Right lobe of liver (tissue), 6 donors: ENCODE results near the gene ACTR1A. TPM values are rescaled to one million over a fixed set of nuclear protein-coding genes. Genes with fewer than 3 reads are reported as not detected.

Source experiments
- ATAC-seq, 4 donors: fragments of 200-7000 bp; cut with Tn5 transposase; one replicate each; pipeline ENCODE4 v1.9.1; 2020; ENCODE audit warnings: mild to moderate bottlenecking in 4 of 4, moderate library complexity in 4 of 4
- DNase-seq, 3 donors: peaks; one replicate each; pipeline ENCODE4 v3.0.0-alpha.2; 2020
- H3K27ac ChIP-seq, 3 donors: fragments of 200-600 bp; one replicate each; pipeline ENCODE4 v1.8.0; 2022
- H3K27me3 ChIP-seq, 2 donors: fragments of 200-600 bp; one replicate each; pipeline ENCODE4 v1.8.0; 2022
- H3K36me3 ChIP-seq, 4 donors: fragments of 200-600 bp; sonication (generic) in 1 of 4; one replicate each; pipeline versions ENCODE4 v1.5.1 to v1.8.0; 2017 to 2022; ENCODE audit warnings: control low read depth in 1 of 4
- H3K4me1 ChIP-seq, 4 donors: fragments of 200-600 bp; sonication (generic) in 1 of 4; one replicate each; pipeline versions ENCODE4 v1.5.1 to v1.8.0; 2017 to 2022; ENCODE audit warnings: control low read depth in 1 of 4
- H3K4me3 ChIP-seq, 3 donors: fragments of 200-600 bp; one replicate each; pipeline ENCODE4 v1.8.0; 2022
- H3K9me3 ChIP-seq, 4 donors: fragments of 200-600 bp; sonication (generic) in 1 of 4; one replicate each; pipeline versions ENCODE4 v1.5.1 to v1.8.0; 2017 to 2022; ENCODE audit warnings: control low read depth in 1 of 4
- CTCF ChIP-seq, 4 donors: fragments of 200-600 bp in 3 of 4; fragments of 450-650 bp in 1 of 4; IDR thresholded peaks; one replicate each; pipeline versions ENCODE4 v1.5.1 to v1.8.0; 2016 to 2022; ENCODE audit warnings: antibody characterized with exemption in 4 of 4, mild to moderate bottlenecking in 2 of 4
- POLR2A ChIP-seq: fragments of 450-650 bp; IDR thresholded peaks from one replicate; pipeline ENCODE4 v1.6.1; 2017; ENCODE audit warnings: antibody characterized with exemption, mild to moderate bottlenecking
- WGBS: methylation state at CpG from one replicate; pipeline ENCODE4 v1.1.6; 2018; ENCODE audit warnings: low coverage, low lambda C conversion rate; ENCODE audit not compliant: insufficient coverage; ENCODE audit errors: missing lambda C conversion rate; 5-methylcytosine and 5-hydroxymethylcytosine counted together
- intact Hi-C, 2 donors: fragments of 100-400 bp; cut with DNase I; formaldehyde crosslinking; loops; one replicate each; pipeline versions ENCODE4 v1.11.2 to v1.14.1; 2022
- microRNA counts: library from miRNA; unstranded; fragments of <30 nt; microRNA quantifications from one replicate; lab custom pipeline; 2016
- microRNA-seq, 2 donors: library from miRNA; unstranded; fragments of <30 nt; microRNA quantifications; one replicate each; pipeline ENCODE4, GENCODE V29; 2019 to 2020
- small RNA-seq, 2 experiments: library from RNA; depleted of rRNA; stranded (forward); fragments of <200 nt; gene quantifications; one replicate each; pipeline ENCODE3, GENCODE V24; 2016
- total RNA-seq, 6 experiments: library from RNA; depleted of rRNA in 2 of 6; stranded (reverse); fragments of >200 nt in 2 of 6; fragmentation: NEBNext Ultra II Directional in 3 of 6; extraction: Animal tissue kit (Norgen Biotek cat#: 25700) in 3 of 6; gene quantifications; one replicate each; pipeline versions ENCODE4 v1.1.0 to v1.2.4, GENCODE V29; 2016 to 2023
- donor health status: DM: no; HTN: yes; CAD: no.
- donor health status: DM: no; HTN: no; CAD: no.
- donor health status: DM: no; HTN: no; CAD: no.
- donor health status: DM: no; HTN: yes; CAD: no.
- donor health status: DM: no; HTN: yes; CAD: no.

Gene ACTR1A
- total RNA-seq, 6 experiments from 2014 or later, result 25.6 to 47.9 (median 31.3) TPM

DNA sequence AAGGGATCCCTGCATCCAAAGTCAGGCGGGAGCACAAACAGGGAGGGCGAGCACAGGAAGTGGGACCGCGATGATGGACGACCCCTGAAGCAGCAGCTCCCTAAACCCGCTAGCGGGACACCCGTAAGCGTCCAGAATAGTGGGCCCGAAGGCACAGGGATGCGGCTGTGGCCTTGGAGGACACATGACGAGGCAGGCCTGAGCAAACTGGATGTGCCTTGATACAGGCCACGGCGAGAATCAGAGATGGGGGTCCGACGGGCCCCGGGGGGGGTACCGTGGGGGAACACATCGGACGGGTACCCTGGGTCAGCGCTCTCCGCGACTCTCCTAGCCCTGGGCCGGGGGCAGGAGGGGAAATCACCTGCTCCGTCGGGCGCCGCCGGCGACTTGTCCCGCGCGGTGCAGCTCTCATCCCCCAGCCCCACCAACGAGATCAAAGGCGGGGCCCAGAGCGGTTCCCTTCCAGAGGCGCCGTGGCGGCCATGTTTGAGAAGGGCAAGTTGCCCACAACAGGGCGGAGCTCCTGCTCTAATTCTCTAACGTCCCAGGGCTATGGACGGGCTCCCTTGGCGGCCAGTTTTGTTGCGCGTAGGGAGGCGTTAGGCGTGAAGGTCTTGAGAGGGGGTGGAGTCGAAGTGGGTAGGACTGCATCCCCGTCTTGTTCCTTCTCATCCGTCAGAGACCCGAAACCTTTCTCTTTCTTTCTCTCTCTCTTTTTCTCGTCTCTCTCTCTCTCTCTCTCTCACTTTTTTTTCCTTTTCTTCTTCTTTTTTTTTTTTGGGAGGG lies 70.2 kb downstream of the ACTR1A start, which contains the start of gene CUEDC2:
Gene CUEDC2 (minus strand): TSS at position 413 of the 789 bp plus-strand sequence. CDS start 7,386 bp downstream, outside the sequence.
- no peaks in the 10 kb centered on the region for H3K9me3 ChIP-seq
- TF ChIP-seq CTCF (IDR thresholded peaks at IDR 0.05) (no peak), POLR2A (peak; percentile 52)
- H3K4me1 ChIP-seq, result peaks cover 0 to 18% (median 3%) of the 10 kb centered on the region in 4 donors
- DNase-seq (peak; percentile 95 to 97 (median 97)), ATAC-seq (peak; percentile 85 to 92 (median 92))
- no peaks in the 10 kb centered on the region for H3K36me3 ChIP-seq
- intact Hi-C loops, result no loop called here
- H3K27ac ChIP-seq, result peak within 1 kb of the TSS; percentile 49 to 67 (median 58)
- H3K27me3 ChIP-seq, result no peaks in the 10 kb centered on the region
- 0% methylated on average over 19 of the region's 52 CpGs for WGBS
- H3K4me3 ChIP-seq, result peak within 1 kb of the TSS; percentile 89 to 97 (median 96)

- Histone ChIP-seq H3K27ac (peak overlapping the region; percentile 49 to 67 (median 58)), H3K9me3 (no peaks in the 10 kb centered on the region), H3K4me3 (peak overlapping the region; percentile 89 to 97 (median 96)), H3K4me1 (peaks cover 0 to 14% (median 0%) of the 10 kb centered on the region in 4 donors), H3K27me3 (no peaks in the 10 kb centered on the region), H3K36me3 (no peaks in the 10 kb centered on the region)
- ATAC-seq, result peak in 3 of 4 donors; percentile 1 to 2 (median 1)
- 75% methylated on average over 1 of the region's 4 CpGs for WGBS
- no peak for DNase-seq
- intact Hi-C loops, result no loop called here
- TF ChIP-seq CTCF (IDR thresholded peaks at IDR 0.05) (no peak), POLR2A (no peak)
These were observed 70.9 kb downstream of the ACTR1A start for GRCh38 chr10:102431452-102432124.

- peaks cover 0 to 2% (median 0%) of the 10 kb centered on the region in 4 donors for H3K36me3 ChIP-seq
- 53% methylated on average over 2 of the region's 8 CpGs for WGBS
- ATAC-seq, result no peak
- no peak overlapping the region for H3K4me3 ChIP-seq
- DNase-seq, result no peak
- peaks cover 0 to 11% (median 0%) of the 10 kb centered on the region in 4 donors for H3K4me1 ChIP-seq
- H3K27me3 ChIP-seq, result no peaks in the 10 kb centered on the region
- intact Hi-C loops, result no loop called here
- no peak for TF ChIP-seq POLR2A
- no peak overlapping the region for H3K27ac ChIP-seq
- no peaks in the 10 kb centered on the region for H3K9me3 ChIP-seq
These were observed 73.0 kb downstream of the ACTR1A start for GRCh38 chr10:102429468-102429867.

MicroRNA genes within 50 kb of the gene (microRNA counts, 767-probe panel; counts per million panel counts)
- 237 counts per million for microRNA hsa-miR-146b-3p (lab: Ali Mortazavi, UCI)
- microRNA hsa-miR-146b-5p (lab: Ali Mortazavi, UCI), result 237 counts per million

Small RNA genes within 50 kb of the gene (microRNA-seq; reads per million reads assigned to microRNA genes)
- 2,998 to 6,077 reads per million in 2 donors for gene MIR146B

Small RNA genes within 50 kb of the gene (small RNA-seq; reads per million reads assigned to genes)
- gene MIR146B, result 18,446 to 26,051 reads per million in 2 experiments

Other genes starting within 250 kb of the ACTR1A start
- 10 to 100 TPM in 4 of 6 experiments, 1 to 10 TPM in 2; 7.5 to 46.0 (median 19.4) TPM for gene NFKB2, start 107.0 kb downstream of the ACTR1A start, total RNA-seq
- 1 to 10 TPM in 3 of 6 experiments, under 1 TPM in 3; 0.12 to 4.6 (median 1.3) TPM for gene PSD, start 83.9 kb downstream of the ACTR1A start, total RNA-seq
- gene FBXL15, start 81.9 kb downstream of the ACTR1A start, total RNA-seq, result 10 to 100 TPM in 2 of 6 experiments, 1 to 10 TPM in 4; 5.6 to 22.9 (median 9.0) TPM
- 10 to 100 TPM; 23.0 to 32.1 (median 26.8) TPM for gene CUEDC2, start 70.1 kb downstream of the ACTR1A start, total RNA-seq
- not detected for gene C10orf95, start 51.2 kb downstream of the ACTR1A start, total RNA-seq
- gene SUFU, start 1.3 kb upstream of the ACTR1A start, total RNA-seq, result 1 to 10 TPM; 4.2 to 6.2 (median 5.1) TPM
- 10 to 100 TPM; 34.7 to 99.8 (median 41.2) TPM for gene TRIM8, start 141.8 kb upstream of the ACTR1A start, total RNA-seq
- gene ARL3, start 211.7 kb upstream of the ACTR1A start, total RNA-seq, result 1 to 10 TPM; 1.1 to 3.3 (median 2.3) TPM
- 10 to 100 TPM in 4 of 6 experiments, 1 to 10 TPM in 2; 7.1 to 29.7 (median 16.5) TPM for gene SFXN2, start 211.9 kb upstream of the ACTR1A start, total RNA-seq
- gene WBP1L, start 241.2 kb upstream of the ACTR1A start, total RNA-seq, result 10 to 100 TPM; 24.1 to 58.4 (median 32.8) TPM